ENCODE measurements around the gene COL13A1. TPM values are rescaled to one million over a fixed set of nuclear protein-coding genes. Genes with fewer than 3 reads are reported as not detected.

COL13A1 gene
- total and polyA plus RNA-seq, 2 of the 8 experiments (the other 6 are each of a cell fraction or from before 2014, with no cell fraction given): 2.6 to 5.2 TPM

DNA sequence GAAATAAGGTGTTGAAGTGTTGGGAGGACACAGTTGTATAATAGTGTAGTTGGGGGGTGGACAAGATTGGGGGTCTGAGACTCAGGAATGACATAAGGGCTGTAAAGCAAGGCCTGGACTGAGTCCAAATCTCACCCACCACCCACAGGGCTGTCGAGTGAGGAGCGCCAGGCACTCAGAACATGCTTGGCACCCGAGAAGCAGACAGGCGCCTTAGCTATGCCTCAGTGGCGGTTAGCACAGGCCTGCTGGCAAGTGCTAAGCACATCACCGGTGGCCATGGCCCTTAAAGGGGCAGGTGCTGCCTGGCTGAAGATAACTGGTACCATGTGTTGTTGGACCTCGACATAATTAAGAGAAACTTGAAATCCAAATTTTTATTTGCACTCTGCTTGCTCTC lies 90.7 kb downstream of the COL13A1 start (continued):
- TF ChIP-seq RNF2 (IDR thresholded peaks at IDR 0.05; ENCODE audit: borderline replicate concordance, low read depth, low read length, missing control alignments, poor library complexity, severe bottlenecking): no peak
- no peak for TF ChIP-seq POLR2AphosphoS5 (IDR thresholded peaks at IDR 0.05; ENCODE audit: low read depth, low read length)
- no peak for TF ChIP-seq MAX (IDR thresholded peaks at IDR 0.05)
- TF ChIP-seq RFX5 (IDR thresholded peaks at IDR 0.05; ENCODE audit: borderline replicate concordance, low read depth, low read length): no peak
- TF ChIP-seq BACH1 (IDR thresholded peaks at IDR 0.05; ENCODE audit: low read length): no peak
- no peak for TF ChIP-seq NANOG (IDR thresholded peaks at IDR 0.05; ENCODE audit: insufficient read depth, low read depth, low read length, poor library complexity, severe bottlenecking)
- TF ChIP-seq CEBPB (IDR thresholded peaks at IDR 0.05; ENCODE audit: low read depth, low read length): no peak
- no peak for TF ChIP-seq POLR2A (IDR thresholded peaks at IDR 0.05; ENCODE audit: control extremely low read depth in 1 of 2, low read depth in 2 of 2, low read length in 2 of 2)

Measured in H1 (cell line).